ENCODE results near the gene LAMP1. TPM values are rescaled to one million over a fixed set of nuclear protein-coding genes. Genes with fewer than 3 reads are reported as not detected.
A peak's percentile ranks its signal among the peaks of the same experiment; 100 is the strongest.

The LAMP1 gene
- total RNA-seq, 4 donors from 2014 or later, result 99.7 to 168 (median 133) TPM

- TF ChIP-seq EP300 (IDR thresholded peaks at IDR 0.05) (no peak), POLR2AphosphoS5 (IDR thresholded peaks at IDR 0.05) (no peak), POLR2A (IDR thresholded peaks at IDR 0.05; ENCODE audit: low read depth) (no peak), CTCF (IDR thresholded peaks at IDR 0.05) (no peak)
- Histone ChIP-seq H3K9me3 (peaks cover 0 to 7% (median 0%) of the 10 kb centered on the region in 4 donors), H3K27ac (replicated peaks in 1 of 4) (peak overlapping the region; percentile 86 to 94 (median 90))
Observed at GRCh38 chr13:113298043-113298945, 1.3 kb downstream of the LAMP1 start.

GRCh38 chr13:113299951-113300350, 2.9 kb downstream of the LAMP1 start:
- Histone ChIP-seq H3K9me3 (peaks cover 0 to 7% (median 0%) of the 10 kb centered on the region in 4 donors), H3K36me3 (peaks cover 0 to 9% (median 0%) of the 10 kb centered on the region in 4 donors), H3K27ac (replicated peaks in 1 of 4) (no peak overlapping the region), H3K27me3 (no peaks in the 10 kb centered on the region), H3K4me3 (no peak overlapping the region), H3K4me1 (peaks cover 21 to 64% (median 41%) of the 10 kb centered on the region in 4 donors)
- intact Hi-C loops (cut with DNase I), result loop anchor here (5.0 to 10.0 kb wide), 3 partner anchors 65 to 95 kb away; partner anchors contain the start of genes CUL4A, GRTP1 and PCID2
- 89% methylated on average over 7 of the region's 7 CpGs for WGBS
- DNase-seq (ENCODE audit: extremely low spot score), result no peak
- TF ChIP-seq POLR2AphosphoS5 (IDR thresholded peaks at IDR 0.05) (no peak), CTCF (IDR thresholded peaks at IDR 0.05) (no peak), POLR2A (IDR thresholded peaks at IDR 0.05; ENCODE audit: low read depth) (no peak), EP300 (IDR thresholded peaks at IDR 0.05) (no peak)

More at GRCh38 chr13:113298043-113298945, 1.3 kb downstream of the LAMP1 start:
- no peak for DNase-seq (ENCODE audit: extremely low spot score)
- H3K36me3 ChIP-seq, result peaks cover 0 to 5% (median 0%) of the 10 kb centered on the region in 4 donors
- no peaks in the 10 kb centered on the region for H3K27me3 ChIP-seq
- intact Hi-C loops (cut with DNase I), result loop anchor here (5.0 to 10.0 kb wide), 3 partner anchors 67 to 97 kb away; partner anchors contain the start of genes CUL4A, GRTP1 and PCID2
- 36% methylated on average over 18 of the region's 19 CpGs for WGBS
- H3K4me3 ChIP-seq, result peak overlapping the region; percentile 91 to 99 (median 98)
- H3K4me1 ChIP-seq, result peaks cover 21 to 52% (median 37%) of the 10 kb centered on the region in 4 donors

- no peak for TF ChIP-seq POLR2A (IDR thresholded peaks at IDR 0.05; ENCODE audit: low read depth)
- no peak for TF ChIP-seq POLR2AphosphoS5 (IDR thresholded peaks at IDR 0.05)
- TF ChIP-seq CTCF (IDR thresholded peaks at IDR 0.05), result no peak
- no peak for TF ChIP-seq EP300 (IDR thresholded peaks at IDR 0.05)
- H3K36me3 ChIP-seq, result peaks cover 0 to 19% (median 4%) of the 10 kb centered on the region in 4 donors
- WGBS, result 76% methylated on average over 6 of the region's 7 CpGs
- no peaks in the 10 kb centered on the region for H3K9me3 ChIP-seq
- DNase-seq (ENCODE audit: extremely low spot score), result no peak
- H3K4me1 ChIP-seq, result peaks cover 8 to 46% (median 27%) of the 10 kb centered on the region in 4 donors
- H3K27me3 ChIP-seq, result no peaks in the 10 kb centered on the region
- intact Hi-C loops (cut with DNase I), result no loop called here
- no peak overlapping the region for H3K4me3 ChIP-seq
- H3K27ac ChIP-seq (replicated peaks in 1 of 4), result no peak overlapping the region
Observed at GRCh38 chr13:113302986-113303385, 5.9 kb downstream of the LAMP1 start.

GRCh38 chr13:113304121-113304520, 7.1 kb downstream of the LAMP1 start:
- H3K4me3 ChIP-seq, result no peak overlapping the region
- no peaks in the 10 kb centered on the region for H3K9me3 ChIP-seq
- intact Hi-C loops (cut with DNase I), result no loop called here
- H3K27ac ChIP-seq (replicated peaks in 1 of 4), result no peak overlapping the region
- H3K4me1 ChIP-seq, result peaks cover 0 to 35% (median 16%) of the 10 kb centered on the region in 4 donors
- H3K36me3 ChIP-seq, result peaks cover 0 to 19% (median 4%) of the 10 kb centered on the region in 4 donors
- H3K27me3 ChIP-seq, result no peaks in the 10 kb centered on the region
- WGBS, result 93% methylated on average over 6 of the region's 7 CpGs
- DNase-seq (ENCODE audit: extremely low spot score), result no peak
- TF ChIP-seq POLR2AphosphoS5 (IDR thresholded peaks at IDR 0.05), result no peak

- intact Hi-C loops (cut with DNase I), result no loop called here
Observed at GRCh38 chr13:113305208-113305607, 8.2 kb downstream of the LAMP1 start.

More at GRCh38 chr13:113305208-113305607, 8.2 kb downstream of the LAMP1 start:
- Histone ChIP-seq H3K9me3 (no peaks in the 10 kb centered on the region), H3K27me3 (no peaks in the 10 kb centered on the region), H3K27ac (replicated peaks in 1 of 4) (no peak overlapping the region), H3K4me3 (no peak overlapping the region), H3K36me3 (peaks cover 9 to 27% (median 13%) of the 10 kb centered on the region in 4 donors), H3K4me1 (peaks cover 0 to 24% (median 7%) of the 10 kb centered on the region in 4 donors)
- no peak for DNase-seq (ENCODE audit: extremely low spot score)
- WGBS, result 72% methylated on average over 7 of the region's 7 CpGs
- no peak for TF ChIP-seq CTCF (IDR thresholded peaks at IDR 0.05)
- no peak for TF ChIP-seq POLR2AphosphoS5 (IDR thresholded peaks at IDR 0.05)
- TF ChIP-seq POLR2A (IDR thresholded peaks at IDR 0.05; ENCODE audit: low read depth), result no peak
- no peak for TF ChIP-seq EP300 (IDR thresholded peaks at IDR 0.05)
